HG03378 (cell line): ENCODE measurements around the gene RER1.

Source experiments
- ATAC-seq: cut with Tn5 transposase; IDR thresholded peaks from one replicate; pipeline ENCODE4 v1.9.1; 2021; ENCODE audit warnings: mild to moderate bottlenecking, moderate library complexity; ENCODE audit not compliant: unreplicated experiment

RER1 gene

GRCh38 chr1:2388004-2388913, 3.4 kb upstream of the RER1 start:
- no peak for ATAC-seq

GRCh38 chr1:2389644-2390043, 2.0 kb upstream of the RER1 start:
- no peak for ATAC-seq

- no peak for ATAC-seq
Measured at GRCh38 chr1:2391931-2392509, 379 bp downstream of the RER1 start.

GRCh38 chr1:2392686-2393085, 1.0 kb downstream of the RER1 start:
- no peak for ATAC-seq

- ATAC-seq: no peak
Measured at GRCh38 chr1:2393471-2393877, 1.8 kb downstream of the RER1 start.

- ATAC-seq: no peak
Measured at GRCh38 chr1:2394220-2394619, 2.6 kb downstream of the RER1 start.

- ATAC-seq: no peak
Measured at GRCh38 chr1:2394761-2395160, 3.1 kb downstream of the RER1 start.

GRCh38 chr1:2395245-2395644, 3.6 kb downstream of the RER1 start:
- no peak for ATAC-seq

GRCh38 chr1:2396059-2396458, 4.4 kb downstream of the RER1 start:
- ATAC-seq: no peak

GRCh38 chr1:2396476-2396875, 4.8 kb downstream of the RER1 start:
- ATAC-seq: no peak

GRCh38 chr1:2397007-2397679, 5.5 kb downstream of the RER1 start:
- no peak for ATAC-seq

- ATAC-seq: no peak
Measured at GRCh38 chr1:2398871-2399270, 7.2 kb downstream of the RER1 start.

- ATAC-seq: no peak
Measured at GRCh38 chr1:2399890-2400575, 8.4 kb downstream of the RER1 start.

- ATAC-seq: no peak
Measured at GRCh38 chr1:2400576-2400909, 8.9 kb downstream of the RER1 start.

- no peak for ATAC-seq
Measured at GRCh38 chr1:2400950-2401649, 9.5 kb downstream of the RER1 start.

GRCh38 chr1:2402420-2402819, 10.8 kb downstream of the RER1 start:
- ATAC-seq: no peak

- no peak for ATAC-seq
Measured at GRCh38 chr1:2403273-2403672, 11.6 kb downstream of the RER1 start.

- ATAC-seq: no peak
Measured at GRCh38 chr1:2404142-2404889, 12.7 kb downstream of the RER1 start.

GRCh38 chr1:2404890-2405511, 13.4 kb downstream of the RER1 start:
- no peak for ATAC-seq
